ENCODE results near the gene CEP128.

The CEP128 gene

DNA sequence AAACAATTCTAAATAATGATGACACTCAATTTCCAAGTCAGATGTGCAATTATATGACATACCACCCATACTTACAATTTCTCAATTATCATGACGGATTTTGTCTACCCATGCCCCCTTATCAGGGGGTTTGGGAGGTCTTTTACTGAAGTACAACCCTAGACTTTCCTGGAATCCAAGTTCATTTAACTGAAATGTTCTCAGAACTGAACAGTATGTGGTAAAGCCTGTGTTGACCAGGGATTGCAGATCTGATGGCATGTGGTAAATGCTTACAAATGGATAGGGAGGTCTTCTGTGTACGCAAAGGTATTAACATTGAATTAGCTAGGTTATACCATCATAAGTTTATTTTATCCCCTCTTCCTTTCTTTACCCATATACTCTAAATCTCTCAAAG, 281.8 kb downstream of the CEP128 start:
- no peak for DNase-seq

DNA sequence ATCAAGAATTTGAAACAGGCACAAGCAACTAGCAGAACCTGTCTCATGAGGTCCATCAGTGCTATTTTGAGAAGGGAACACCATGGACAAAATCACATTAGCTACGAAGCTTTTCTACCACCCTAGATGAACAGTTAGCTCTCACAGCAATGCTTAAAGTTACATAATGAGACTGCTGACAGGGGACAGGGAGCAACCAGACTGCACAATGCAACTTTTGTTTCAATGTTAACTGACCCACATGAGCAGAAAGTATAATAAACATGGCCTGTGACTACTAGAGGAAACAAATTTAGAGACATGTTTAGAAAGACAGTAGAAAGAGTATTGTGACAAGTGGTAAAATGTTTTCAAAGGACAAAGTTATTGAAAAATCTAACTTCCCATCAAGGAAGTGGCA, 282.8 kb downstream of the CEP128 start:
- DNase-seq, result no peak

DNA sequence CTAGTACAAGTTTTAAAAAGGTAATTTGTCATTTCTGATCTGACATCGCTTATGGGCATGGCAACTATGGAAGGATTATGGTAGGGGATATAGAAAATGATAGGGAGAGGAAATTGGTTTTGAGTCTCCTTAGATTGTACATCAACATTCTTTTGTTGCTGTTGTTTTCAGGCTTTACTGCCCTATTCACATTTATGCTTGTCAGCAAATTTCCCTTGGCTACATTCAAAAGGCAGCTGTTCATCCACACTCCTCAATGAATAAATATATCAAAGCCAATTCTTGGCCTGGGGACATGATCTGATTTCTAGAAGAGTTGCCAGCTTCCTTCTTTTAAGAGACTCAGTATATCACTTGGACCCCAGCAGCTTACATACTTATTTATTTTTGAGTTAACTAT, 283.4 kb downstream of the CEP128 start:
- DNase-seq, result no peak

DNA sequence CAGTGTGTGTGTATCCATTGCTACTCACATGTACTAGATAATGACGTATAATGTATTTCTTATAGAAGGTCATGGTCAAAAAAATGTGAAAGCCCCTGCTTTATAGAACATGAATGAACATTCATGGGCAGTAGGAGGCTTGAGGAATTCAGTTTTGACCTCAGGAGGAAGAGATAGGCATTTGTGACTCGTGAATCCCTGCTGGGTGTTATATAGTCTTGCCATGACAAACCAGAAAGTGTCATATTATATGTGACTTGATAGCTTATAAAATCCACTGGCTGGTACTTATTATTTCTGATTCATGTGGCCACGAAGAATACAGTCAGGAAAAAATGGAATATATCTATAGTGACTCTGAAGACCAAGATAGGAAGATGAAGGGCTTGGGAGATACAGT, 287.6 kb downstream of the CEP128 start:
- DNase-seq, result no peak

DNA sequence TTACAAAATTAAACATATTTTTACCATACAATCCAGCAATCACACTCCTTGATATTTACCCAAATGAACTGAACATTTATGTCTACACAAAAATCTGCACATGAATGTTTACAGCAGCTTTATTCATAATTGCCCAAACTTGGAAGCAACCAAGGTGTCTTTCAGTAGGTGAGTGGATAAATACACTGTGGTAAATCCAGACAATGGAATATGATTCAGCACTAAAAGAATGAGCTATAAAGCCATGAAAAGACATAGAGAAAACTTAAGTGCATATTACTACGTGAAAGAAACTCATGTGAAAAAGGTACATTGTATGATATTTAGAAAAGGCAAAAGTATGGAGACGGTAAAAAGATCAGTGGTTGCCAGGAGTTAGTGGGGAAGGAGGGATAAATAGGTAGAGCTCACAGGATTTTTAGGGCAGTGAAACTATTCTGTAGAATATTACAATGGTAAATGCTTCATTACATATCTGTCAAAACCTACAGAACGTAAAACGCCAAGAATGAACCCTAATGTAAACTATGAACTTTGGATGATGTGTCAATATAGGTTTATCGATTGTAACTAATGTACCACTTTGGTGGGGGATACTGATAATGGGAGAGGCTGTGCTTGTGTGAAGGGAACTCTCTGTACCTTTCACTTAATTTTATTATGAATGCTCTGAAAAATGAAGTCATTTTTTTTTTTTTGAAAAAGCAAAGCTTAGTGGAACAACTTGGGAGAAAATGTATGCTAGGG, 295.7 kb downstream of the CEP128 start:
- DNase-seq, result no peak

DNA sequence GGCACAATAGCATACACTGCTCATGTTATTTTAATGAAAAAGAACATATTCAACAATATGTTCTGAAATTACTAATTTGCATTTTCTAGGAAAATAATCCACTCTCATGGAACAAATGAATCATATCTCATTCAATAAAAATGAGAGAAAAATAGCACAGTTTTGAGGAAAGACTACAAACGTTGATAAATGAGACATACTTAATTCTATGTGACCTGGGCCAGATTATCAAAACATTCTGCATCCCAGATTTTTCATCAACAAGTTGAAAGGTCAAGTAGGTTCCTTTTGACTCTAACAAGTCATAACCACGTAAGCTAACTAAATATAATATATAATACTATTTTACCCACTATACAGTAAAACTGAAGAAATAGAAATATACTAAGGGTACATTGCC, 296.7 kb downstream of the CEP128 start:
- no peak for DNase-seq

DNA sequence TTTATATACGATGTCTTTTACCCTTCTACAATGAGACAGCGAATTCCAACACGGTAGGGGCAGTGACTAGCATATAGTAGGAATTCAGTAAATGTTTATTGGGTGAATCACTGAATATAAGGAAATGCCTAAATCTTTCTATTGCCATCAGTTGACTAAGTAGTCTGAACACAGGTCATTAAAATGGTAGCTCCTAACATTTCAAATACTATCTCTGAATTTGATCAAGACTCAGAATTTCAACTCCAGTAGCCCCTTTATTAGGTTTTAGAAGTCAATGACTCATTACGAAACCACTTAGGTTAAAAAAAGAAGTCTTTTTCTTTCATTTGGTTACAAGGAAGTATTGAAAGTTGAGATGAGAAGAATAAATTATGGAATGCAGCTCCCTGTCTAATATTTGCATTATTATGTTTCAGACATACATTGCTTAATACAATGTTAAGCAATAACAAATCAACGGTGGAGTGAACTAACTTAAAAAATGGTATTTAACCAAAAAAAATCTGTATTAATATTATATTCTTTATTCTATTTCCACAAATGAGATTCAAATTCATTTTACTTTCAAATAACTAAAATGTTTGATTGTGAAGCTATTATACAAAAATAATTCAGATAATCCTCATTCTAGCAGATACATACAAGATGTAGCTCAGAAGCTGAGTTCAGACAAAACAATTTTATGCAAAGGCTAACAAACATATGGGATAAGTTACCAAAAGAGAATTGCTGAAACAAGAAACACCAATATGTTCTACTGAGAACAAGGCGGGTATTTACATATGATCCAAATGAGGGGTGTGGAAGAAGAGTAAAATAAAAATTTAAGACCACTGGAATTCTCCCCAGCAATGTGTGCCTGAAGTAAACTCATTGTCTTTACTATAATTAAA, 302.7 kb downstream of the CEP128 start:
- no peak for DNase-seq

DNA sequence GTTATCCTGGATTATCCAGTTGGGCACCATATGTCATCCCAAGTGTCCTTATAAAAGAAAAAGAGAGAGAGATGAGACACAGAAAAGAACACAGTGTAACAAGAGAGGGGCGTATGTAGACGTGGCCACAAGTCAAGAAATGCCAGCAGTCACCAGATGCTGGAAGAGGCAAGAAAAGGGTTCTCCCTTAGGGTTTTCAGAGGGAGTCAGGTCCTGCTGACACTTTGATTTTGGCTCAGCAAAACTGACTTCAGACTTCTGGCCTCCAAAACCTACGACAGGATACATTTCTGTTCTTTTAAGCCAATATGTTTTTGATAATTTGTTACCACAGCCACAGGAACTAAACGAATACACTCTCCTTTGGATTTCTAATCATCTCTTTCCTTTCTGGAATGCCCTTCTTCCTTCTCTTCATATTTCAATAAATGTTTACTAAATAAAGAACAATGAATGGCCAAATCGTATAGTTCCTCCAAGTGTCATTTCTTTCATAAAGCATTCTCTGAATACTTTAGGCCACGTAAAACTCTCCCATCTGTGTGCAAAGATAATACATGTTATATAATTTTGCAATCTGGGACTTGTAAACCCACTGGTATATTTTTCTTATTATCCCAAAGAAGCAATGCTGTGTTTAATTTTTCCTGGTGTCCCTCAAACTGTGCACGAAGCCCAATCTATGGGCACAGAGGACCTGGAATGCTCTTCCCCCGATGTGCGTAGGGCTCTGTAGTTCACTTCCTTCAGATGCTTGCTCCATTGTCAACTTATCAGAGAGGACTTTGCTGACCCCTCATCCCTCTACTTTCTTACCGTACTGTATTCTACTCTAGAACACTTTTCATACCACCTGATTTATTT, 303.6 kb downstream of the CEP128 start:
- no peak for DNase-seq

DNA sequence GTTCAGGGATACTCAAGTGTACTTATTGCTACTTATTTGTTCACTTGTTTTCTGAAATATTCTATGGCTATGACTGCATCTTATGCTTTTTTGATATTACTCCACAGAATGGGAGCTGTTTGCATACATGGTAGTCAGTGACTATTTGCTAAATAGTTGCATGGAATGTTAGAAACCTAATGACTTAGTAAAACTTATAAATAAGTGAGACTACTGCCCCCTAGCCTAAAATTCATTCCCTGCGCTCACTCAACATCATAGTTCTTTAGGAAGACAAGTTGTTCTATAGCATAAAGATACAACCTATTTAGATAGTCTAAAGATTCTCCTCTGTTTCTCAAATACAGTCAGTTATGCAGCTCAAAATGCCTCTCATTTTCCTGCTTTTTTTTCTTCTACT, 305.5 kb downstream of the CEP128 start:
- DNase-seq, result no peak

DNA sequence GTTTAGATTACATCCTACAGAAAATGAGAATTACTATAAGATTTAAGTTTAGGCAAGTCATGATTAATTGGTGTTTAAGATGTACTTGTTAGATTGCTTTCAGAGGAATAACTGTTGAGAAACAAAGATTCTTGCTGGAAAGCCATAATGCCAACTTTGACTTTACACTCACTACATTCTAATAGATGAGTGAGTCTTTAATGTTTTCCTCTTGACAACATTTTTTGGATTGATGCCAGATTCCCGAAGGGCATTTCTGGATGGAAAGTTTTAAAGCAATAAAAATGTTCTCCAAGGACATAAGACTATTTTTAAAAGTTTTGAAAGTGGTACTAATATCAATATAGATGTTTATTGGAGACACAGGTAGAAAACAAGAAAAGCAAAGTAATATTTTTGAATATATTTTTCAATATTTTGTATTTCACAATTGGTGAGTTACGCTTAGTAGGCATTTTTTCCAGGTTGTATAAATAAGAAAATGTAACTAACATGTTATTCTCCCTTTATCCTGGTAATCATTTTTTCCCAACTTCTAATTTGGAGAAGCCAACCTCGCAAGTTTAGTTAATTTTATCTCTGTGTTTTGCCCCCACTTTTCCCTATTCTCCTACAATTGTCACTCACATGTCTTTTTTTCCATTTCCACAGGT, 307.3 kb downstream of the CEP128 start:
- no peak for DNase-seq

DNA sequence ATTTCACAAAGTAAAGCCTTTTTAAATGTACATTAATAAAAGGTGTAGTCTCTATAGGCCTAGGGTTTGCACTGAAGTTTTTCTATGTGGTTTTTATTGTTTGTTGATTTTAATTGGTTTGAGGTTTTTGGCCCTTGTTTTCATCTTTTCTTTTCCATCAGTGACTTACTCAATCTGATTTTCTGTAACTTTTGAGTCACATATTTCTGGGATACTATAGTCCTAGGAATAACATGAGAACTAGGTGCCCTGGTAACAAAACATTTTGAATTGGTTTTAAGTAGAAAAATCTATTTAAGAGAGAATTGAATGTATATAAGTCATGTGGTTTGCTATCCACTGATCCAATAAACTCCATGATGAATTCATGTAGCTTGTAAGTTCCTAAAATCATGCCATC, 311.9 kb downstream of the CEP128 start:
- no peak for DNase-seq

DNA sequence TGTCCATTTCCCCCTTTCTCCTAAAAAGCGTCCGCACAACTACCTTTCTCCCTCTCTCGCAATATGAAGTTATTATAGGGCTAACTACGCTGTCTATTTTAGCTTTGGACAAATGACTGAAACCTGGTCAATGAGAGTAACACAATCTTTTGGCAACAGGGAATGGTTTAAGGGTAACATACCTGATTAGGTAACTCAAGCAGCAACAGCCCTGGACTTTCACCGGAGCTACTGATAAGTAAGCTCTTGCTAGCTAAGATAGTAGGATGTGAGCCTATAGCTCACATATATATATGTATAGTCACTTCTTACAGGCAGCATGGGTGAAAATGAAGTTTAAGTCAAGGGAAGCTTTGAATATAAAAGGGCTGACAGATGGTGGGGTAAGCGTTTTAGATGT, 313.0 kb downstream of the CEP128 start:
- DNase-seq, result no peak

DNA sequence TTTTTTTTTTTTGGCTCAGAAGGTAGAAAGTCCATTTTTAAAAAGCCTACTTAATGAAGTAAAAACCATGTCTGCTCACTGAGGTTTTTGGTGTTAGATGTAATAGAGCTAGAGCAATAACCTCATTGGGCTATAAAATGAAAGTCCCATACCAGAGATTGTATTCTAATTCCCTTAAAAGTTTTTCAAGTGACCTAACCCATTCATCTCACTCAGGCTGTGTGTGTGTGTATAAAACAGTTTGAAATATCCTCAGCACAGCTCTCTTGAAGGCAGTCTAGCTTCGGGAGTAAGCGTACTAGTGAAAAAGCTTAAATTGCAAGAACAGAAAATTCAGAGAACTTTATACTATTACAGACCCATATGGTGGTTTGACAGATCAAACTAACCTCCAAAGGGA, 313.8 kb downstream of the CEP128 start:
- no peak for DNase-seq

DNA sequence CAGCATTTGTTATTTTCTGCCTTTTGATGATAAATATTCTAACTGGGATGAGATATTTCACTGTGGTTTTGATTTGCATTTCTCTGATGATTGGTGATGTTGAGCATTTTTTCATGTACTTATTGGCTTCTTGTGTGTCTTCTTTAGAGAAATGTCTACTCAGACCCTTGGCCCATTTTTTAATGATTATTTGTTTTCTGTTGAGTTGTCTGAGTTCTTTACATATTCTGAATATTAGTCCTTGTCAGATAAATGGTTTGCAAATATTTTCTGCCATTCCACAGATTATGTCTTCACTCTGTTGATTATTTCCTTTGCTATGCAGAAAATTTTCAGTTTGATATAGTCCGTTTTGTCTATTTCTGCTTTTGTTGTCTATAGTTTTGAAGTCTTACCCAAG, 317.0 kb downstream of the CEP128 start:
- DNase-seq, result no peak

DNA sequence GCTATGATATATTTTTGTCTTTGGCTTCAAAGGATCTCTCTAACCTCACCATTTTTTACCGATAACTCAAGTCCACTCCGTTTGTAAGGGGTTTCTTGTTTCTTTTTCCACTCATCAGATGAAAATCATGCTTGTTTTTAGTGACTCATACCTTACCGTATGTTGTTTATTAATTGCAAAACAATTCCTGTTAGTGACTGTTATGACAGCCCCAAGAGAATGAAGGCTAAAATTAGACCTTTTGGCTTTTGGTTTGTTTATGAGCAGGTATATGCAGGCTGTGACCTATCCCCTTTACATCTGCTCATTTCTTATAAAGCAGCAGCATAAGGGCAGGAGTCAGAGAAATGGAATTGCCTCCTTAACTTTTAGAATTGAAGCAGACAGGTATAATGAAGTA, 319.8 kb downstream of the CEP128 start:
- DNase-seq, result peak; percentile 69

DNA sequence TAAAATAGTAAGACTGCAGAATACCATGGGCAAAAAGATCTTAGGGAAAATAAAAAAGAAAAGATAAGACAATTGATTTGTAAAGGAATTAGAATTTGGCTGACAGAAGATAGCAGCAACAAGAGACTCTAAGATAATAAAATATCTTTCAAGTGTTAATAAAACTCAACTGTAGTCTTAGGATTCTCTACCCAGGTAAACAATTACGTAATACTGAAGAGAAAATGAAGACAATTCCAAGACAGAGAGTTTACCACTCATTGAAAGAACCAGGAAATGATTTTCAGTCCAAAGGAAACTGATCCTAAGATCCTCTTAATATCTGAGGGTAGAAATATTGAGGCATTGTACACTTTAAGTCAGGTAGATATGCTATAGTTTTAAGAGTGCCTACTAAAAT, 321.1 kb downstream of the CEP128 start:
- DNase-seq, result no peak

DNA sequence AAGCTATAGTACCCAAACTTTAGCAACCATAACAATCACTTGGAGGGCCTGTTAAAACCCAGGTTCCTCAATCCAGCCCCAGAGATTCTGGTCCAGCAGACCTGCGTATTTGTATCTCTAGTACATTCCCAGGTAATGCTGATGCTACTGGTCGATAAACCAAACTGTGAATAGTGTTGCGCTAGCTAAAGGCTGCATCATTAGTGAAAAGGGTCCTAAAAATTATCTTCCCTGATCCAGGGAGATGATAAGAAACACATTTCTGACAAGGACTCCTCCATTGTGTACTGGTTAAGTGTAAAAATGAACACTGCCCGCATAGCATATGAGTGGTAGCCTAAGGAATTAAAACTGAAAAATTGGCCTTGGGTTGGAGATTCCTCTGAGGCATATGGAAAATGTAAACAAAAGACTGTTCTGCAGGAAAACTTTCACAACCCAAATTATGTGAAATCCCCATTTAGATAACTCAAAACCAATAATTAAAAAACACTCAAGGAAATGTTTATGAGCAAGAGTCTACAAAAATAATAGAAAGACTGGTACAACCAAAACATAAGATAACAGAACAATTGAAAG, 322.7 kb downstream of the CEP128 start:
- DNase-seq, result no peak

DNA sequence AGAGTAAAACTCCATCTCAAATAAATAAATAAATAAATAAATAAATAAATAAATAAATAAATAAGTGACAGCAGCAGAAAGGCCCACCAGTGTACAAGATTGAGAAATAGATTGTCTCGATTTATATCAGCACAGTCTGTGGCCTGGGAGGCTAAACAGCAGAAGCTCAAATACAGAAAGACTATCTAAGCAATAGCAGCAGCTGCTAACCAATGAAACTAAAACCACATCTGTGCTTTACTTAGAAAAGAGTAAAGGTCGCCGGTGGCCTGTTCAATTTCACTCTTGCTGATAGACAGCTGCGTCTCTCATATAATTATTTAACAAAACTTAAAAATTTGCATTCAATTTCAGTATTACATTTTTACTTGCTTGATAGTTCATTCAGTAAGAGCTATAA, 325.7 kb downstream of the CEP128 start:
- DNase-seq, result no peak

DNA sequence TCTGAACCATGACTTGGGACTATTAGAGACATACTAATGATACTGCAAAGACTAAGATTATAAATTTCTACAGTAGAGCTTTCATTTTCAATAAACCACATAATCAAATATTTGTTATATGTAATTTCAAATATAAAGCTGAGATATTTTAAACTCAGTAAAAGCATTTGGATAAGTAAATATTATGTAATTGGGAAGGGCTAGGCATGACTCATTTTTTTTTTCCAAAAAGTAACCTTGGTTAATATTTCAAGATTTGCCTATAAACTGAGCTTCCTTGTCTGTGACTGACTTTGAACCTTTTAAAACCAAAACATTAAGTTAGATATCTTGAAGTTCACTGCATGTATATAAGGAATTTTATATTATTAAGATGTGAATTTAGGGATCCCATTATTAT, 332.5 kb downstream of the CEP128 start:
- no peak for DNase-seq

DNA sequence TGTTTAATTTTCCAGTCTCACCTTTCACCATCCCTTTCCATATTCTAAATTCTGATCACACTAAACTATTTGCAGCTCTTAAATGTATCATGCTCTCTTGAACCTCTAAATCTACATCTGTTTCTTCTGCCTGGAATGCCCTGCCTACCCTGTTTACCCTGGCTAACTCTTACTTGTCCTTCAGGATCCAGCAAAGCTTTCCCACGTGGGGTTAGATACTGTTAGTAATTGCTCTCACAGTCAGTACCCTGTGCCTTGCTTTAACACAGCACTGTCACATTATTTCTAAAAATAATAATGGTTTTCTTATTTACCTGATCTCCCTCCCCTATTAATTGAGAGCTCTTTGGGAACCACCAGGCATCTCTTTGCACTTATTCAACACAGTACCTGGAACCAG, 333.0 kb downstream of the CEP128 start:
- DNase-seq, result no peak

DNA sequence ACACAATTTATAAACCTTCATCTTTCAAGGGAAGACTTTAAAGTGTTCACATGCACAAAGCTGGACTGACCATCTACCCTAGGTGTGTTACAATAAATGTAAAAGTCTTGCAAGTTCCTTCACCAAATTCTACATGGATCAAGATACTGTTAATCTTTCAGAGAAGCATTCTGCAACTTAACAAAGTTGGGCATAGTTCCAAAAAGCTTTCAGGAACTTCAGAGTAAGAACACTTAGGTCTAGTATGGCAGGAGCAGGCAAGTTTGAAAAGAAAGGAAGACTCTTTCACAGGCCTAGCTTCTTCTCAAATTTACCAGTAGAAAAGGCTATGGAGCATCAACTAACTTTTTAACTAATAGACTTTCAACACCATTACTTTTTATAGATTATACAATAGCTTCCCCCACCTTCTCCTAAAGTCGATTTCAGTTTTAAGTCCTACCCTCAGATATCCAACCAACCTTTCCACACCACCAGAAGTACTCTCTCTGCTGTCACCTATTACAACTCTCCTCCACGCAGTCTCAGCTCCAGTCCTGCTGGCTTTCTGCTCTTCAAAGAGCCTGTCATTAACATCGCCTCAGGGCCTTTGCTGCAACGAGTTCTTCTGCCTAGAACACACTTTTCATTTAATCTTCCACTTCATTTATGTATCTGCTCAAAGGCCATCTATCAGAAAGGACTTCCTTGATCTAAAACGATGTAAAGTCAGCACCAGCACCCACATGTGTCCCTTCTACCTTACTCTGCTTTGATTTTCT, 333.9 kb downstream of the CEP128 start:
- no peak for DNase-seq

DNA sequence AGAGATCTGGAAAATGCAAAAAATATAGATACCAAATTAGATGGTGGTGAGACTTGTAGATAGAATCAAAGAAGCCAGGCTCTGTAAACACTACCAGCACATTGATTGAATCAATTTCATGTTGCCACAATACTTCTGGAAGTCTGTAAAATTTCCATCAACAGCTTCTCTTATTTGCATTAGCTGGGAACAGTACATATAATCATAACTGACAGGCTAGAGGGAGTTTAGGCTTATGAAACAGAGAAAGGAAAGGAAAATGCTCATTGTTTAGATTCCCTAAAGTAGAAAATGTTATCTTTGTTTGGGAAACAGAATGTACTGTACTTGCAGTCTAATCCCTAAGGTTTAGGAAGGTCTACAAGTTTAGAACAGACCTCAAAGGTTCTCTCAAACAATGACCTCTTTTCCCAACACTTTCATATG, 335.2 kb downstream of the CEP128 start:
- no peak for DNase-seq
